Right lobe of liver (tissue), 4 donors: ENCODE data around the gene RALGAPA2.

Experiments
- POLR2A ChIP-seq: fragments of 450-650 bp; IDR thresholded peaks from one replicate; pipeline ENCODE4 v1.6.1; 2017; ENCODE audit warnings: antibody characterized with exemption, mild to moderate bottlenecking
- TF ChIP-seq, protein P1 (sequence below), 4 donors: fragments of 200-600 bp in 3 of 4; fragments of 450-650 bp in 1 of 4; IDR thresholded peaks; one replicate each; pipeline versions ENCODE4 v1.5.1 to v1.8.0; 2016 to 2022; ENCODE audit warnings: antibody characterized with exemption in 4 of 4, mild to moderate bottlenecking in 2 of 4
- donor health status: DM: no; HTN: no; CAD: no.
- donor health status: DM: no; HTN: no; CAD: no.
- donor health status: DM: no; HTN: yes; CAD: no.

DNA sequence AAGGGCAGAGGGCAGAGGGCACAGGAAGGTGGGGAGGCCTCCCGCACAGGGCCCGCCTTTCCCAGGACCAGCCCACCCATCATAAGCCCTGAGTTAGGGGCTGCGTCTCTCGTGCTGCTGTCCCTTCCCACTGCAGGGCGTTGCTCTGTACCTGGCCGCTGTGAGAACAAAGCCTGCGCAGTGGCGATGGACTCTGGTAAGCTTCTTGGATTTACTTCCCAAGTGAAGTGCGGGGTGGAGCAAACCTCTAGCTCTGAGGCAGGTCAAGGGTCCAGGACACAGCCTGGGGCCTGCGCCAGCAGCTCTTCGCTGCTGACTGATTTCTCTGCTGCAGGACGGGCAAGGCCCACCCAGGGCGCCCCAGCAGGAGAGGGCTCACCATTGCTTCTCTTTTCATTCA is 320.7 kb downstream of the RALGAPA2 start:
- TF ChIP-seq, protein P1, sequence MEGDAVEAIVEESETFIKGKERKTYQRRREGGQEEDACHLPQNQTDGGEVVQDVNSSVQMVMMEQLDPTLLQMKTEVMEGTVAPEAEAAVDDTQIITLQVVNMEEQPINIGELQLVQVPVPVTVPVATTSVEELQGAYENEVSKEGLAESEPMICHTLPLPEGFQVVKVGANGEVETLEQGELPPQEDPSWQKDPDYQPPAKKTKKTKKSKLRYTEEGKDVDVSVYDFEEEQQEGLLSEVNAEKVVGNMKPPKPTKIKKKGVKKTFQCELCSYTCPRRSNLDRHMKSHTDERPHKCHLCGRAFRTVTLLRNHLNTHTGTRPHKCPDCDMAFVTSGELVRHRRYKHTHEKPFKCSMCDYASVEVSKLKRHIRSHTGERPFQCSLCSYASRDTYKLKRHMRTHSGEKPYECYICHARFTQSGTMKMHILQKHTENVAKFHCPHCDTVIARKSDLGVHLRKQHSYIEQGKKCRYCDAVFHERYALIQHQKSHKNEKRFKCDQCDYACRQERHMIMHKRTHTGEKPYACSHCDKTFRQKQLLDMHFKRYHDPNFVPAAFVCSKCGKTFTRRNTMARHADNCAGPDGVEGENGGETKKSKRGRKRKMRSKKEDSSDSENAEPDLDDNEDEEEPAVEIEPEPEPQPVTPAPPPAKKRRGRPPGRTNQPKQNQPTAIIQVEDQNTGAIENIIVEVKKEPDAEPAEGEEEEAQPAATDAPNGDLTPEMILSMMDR (IDR thresholded peaks at IDR 0.05), result no peak
- no peak for TF ChIP-seq POLR2A
